HepG2 (cell line): Measurements from ENCODE around the gene DRC3. TPM values are rescaled to one million over a fixed set of nuclear protein-coding genes. Genes with fewer than 3 reads are reported as not detected.

Experiments used
- ATAC-seq: fragments of 200-7000 bp; cut with Tn5 transposase; 3 replicates; pipeline ENCODE4 v1.9.1; 2020; ENCODE audit warnings: mild to moderate bottlenecking, moderate library complexity
- BruUV-seq: library from RNA; stranded (reverse); fragments of 400-500 nt; replicated peaks from 2 replicates; lab custom pipeline; 2021; lab: Mats Ljungman, UMichigan
- CTCF ChIA-PET: fragments of 300-600 bp; formaldehyde crosslinking; extraction: SDS; loops from one replicate; lab custom pipeline; 2021; ENCODE audit warnings: low total read pairs, inconsistent platforms, low intra/inter-chr PET ratio; lab: Yijun Ruan, JAX
- POLR2A ChIA-PET: fragments of 350-600 bp; sonication (Branson Sonifier 250); formaldehyde crosslinking; loops from one replicate; lab custom pipeline; 2020; ENCODE audit warnings: antibody characterized with exemption, inconsistent platforms; lab: Yijun Ruan, JAX
- DNase-seq: peaks from one replicate; pipeline ENCODE4 v3.0.0-alpha.2; 2015; ENCODE audit warnings: low spot score
- FAIRE-seq: peaks from 3 replicates; lab custom pipeline; 2011; peaks lifted over from hg19 to GRCh38; lab: Jason Lieb, UNC
- H2AFZ ChIP-seq: one replicate; pipeline ENCODE4 v1.6.1; 2011; ENCODE audit warnings: low read length, inconsistent platforms
- H3K27ac ChIP-seq: fragments of 300-600 bp; 3 replicates; pipeline ENCODE4 v1.8.0; 2011; ENCODE audit warnings: mixed run types, mild to moderate bottlenecking, mixed read lengths, low read length, inconsistent platforms; ENCODE audit not compliant: insufficient read depth; ENCODE audit errors: extremely low read length
- H3K27me3 ChIP-seq, 2 experiments: fragments of 200-600 bp in 1 of 2; 2 replicates in 1 of 2; 3 replicates in 1 of 2; pipeline versions ENCODE4 v1.6.0 to v1.8.0; 2011; ENCODE audit warnings: low read length in 2 of 2, mild to moderate bottlenecking in 2 of 2, moderate library complexity in 2 of 2, inconsistent platforms in 1 of 2; ENCODE audit not compliant: insufficient read depth in 2 of 2, control insufficient read depth in 1 of 2
- H3K36me3 ChIP-seq, 2 experiments: fragments of 200-600 bp in 1 of 2; replicated peaks in 1 of 2; 2 replicates in 1 of 2; 3 replicates in 1 of 2; pipeline versions ENCODE4 v1.5.1 to v1.8.0; 2011; ENCODE audit warnings: low read length in 2 of 2, inconsistent platforms in 1 of 2; ENCODE audit not compliant: insufficient read depth in 2 of 2, control insufficient read depth in 1 of 2
- H3K4me1 ChIP-seq: 2 replicates; pipeline ENCODE4 v1.5.1; 2012; ENCODE audit warnings: low read length, inconsistent platforms; ENCODE audit not compliant: insufficient read depth
- H3K4me2 ChIP-seq: 2 replicates; pipeline ENCODE4 v1.6.0; 2011; ENCODE audit warnings: low read depth, low read length, inconsistent platforms
- H3K4me3 ChIP-seq, 3 experiments: fragments of 200-600 bp in 1 of 3; sonication (generic), shearing (Covaris generic) in 1 of 3; replicated peaks in 1 of 3; 2 replicates each; pipeline ENCODE4 v1.5.1; 2011 to 2016; ENCODE audit warnings: low read length in 3 of 3, inconsistent platforms in 2 of 3, low read depth in 2 of 3, mild to moderate bottlenecking in 2 of 3, control low read depth in 1 of 3, mixed read lengths in 1 of 3; ENCODE audit not compliant: insufficient read depth in 1 of 3
- H3K79me2 ChIP-seq: one replicate; pipeline ENCODE4 v1.6.1; 2011; ENCODE audit warnings: low read length, inconsistent platforms; ENCODE audit not compliant: insufficient read depth
- H3K9ac ChIP-seq: 2 replicates; pipeline ENCODE4 v1.6.0; 2011; ENCODE audit warnings: mild to moderate bottlenecking, low read depth, low read length, inconsistent platforms; ENCODE audit not compliant: insufficient read depth
- H3K9me3 ChIP-seq: 2 replicates; pipeline ENCODE4 v1.5.1; 2012; ENCODE audit warnings: mild to moderate bottlenecking, low read length
- H4K20me1 ChIP-seq: 2 replicates; pipeline ENCODE4 v1.6.0; 2011; ENCODE audit warnings: inconsistent platforms, mild to moderate bottlenecking, low read length, moderate library complexity; ENCODE audit not compliant: insufficient read depth
- AGO2 ChIP-seq: fragments of 200-400 bp; formaldehyde crosslinking; optimal IDR thresholded peaks from 2 replicates; pipeline ENCODE3; 2017; ENCODE audit warnings: mild to moderate bottlenecking, low read depth, low read length, moderate library complexity
- BORCS8-MEF2B ChIP-seq: sonication (generic); formaldehyde crosslinking; IDR thresholded peaks from 2 replicates; pipeline ENCODE4 v1.8.0; 2022; ENCODE audit warnings: mild to moderate bottlenecking, missing genetic modification reagents
- CBX1 ChIP-seq: IDR thresholded peaks from one replicate; pipeline ENCODE4 v1.6.1; 2016; ENCODE audit warnings: antibody characterized with exemption, low read depth
- CEBPZ ChIP-seq: IDR thresholded peaks from 2 replicates; pipeline ENCODE4 v1.6.1; 2012; ENCODE audit warnings: low read length, improper control_type of control experiment
- CERS6 ChIP-seq: sonication (generic); formaldehyde crosslinking; IDR thresholded peaks from 2 replicates; pipeline ENCODE4 v1.5.0; 2020; ENCODE audit warnings: missing genetic modification reagents
- FOXJ3 ChIP-seq: sonication (generic); formaldehyde crosslinking; IDR thresholded peaks from 2 replicates; pipeline ENCODE4 v1.4.0; 2020; ENCODE audit warnings: missing genetic modification reagents, mild to moderate bottlenecking, borderline replicate concordance
- HCFC1 ChIP-seq: fragments of 150-350 bp; IDR thresholded peaks from 2 replicates; pipeline ENCODE4 v1.6.1; 2014; ENCODE audit warnings: low read depth, low read length
- HOXD1 ChIP-seq: sonication (generic); formaldehyde crosslinking; IDR thresholded peaks from 2 replicates; pipeline ENCODE4 v1.5.0; 2020; ENCODE audit warnings: missing genetic modification reagents
- ISL2 ChIP-seq: sonication (generic); formaldehyde crosslinking; IDR thresholded peaks from 2 replicates; pipeline ENCODE4 v1.5.0; 2020; ENCODE audit warnings: missing genetic modification reagents
- KMT2A ChIP-seq: sonication (generic); formaldehyde crosslinking; IDR thresholded peaks from 2 replicates; pipeline ENCODE4 v1.4.0; 2020; ENCODE audit warnings: missing genetic modification reagents
- NR0B2 ChIP-seq: sonication (generic); formaldehyde crosslinking; IDR thresholded peaks from 2 replicates; pipeline ENCODE4 v1.4.0; 2020; ENCODE audit warnings: mild to moderate bottlenecking, missing genetic modification reagents
- NR1H2 ChIP-seq: sonication (generic); formaldehyde crosslinking; IDR thresholded peaks from 2 replicates; pipeline ENCODE4 v1.8.1; 2022; ENCODE audit warnings: low read depth, missing genetic modification reagents, borderline replicate concordance
- STAG1 ChIP-seq: sonication (generic); formaldehyde crosslinking; IDR thresholded peaks from 2 replicates; pipeline ENCODE4 v1.4.0; 2020; ENCODE audit warnings: missing genetic modification reagents
- TEAD2 ChIP-seq: sonication (generic); formaldehyde crosslinking; IDR thresholded peaks from 2 replicates; pipeline ENCODE4 v1.9.0; 2021; ENCODE audit warnings: missing genetic modification reagents
- ZNF121 ChIP-seq: sonication (generic); formaldehyde crosslinking; IDR thresholded peaks from 2 replicates; pipeline ENCODE4 v1.5.0; 2020; ENCODE audit warnings: mild to moderate bottlenecking, missing genetic modification reagents
- ZNF558 ChIP-seq: sonication (generic); formaldehyde crosslinking; IDR thresholded peaks from 2 replicates; pipeline ENCODE4 v1.9.0; 2022; ENCODE audit warnings: mild to moderate bottlenecking, missing genetic modification reagents, borderline replicate concordance
- ZNF770 ChIP-seq: sonication (generic); formaldehyde crosslinking; IDR thresholded peaks from 2 replicates; pipeline ENCODE4 v1.5.0; 2020; ENCODE audit warnings: mild to moderate bottlenecking, missing genetic modification reagents
- WGBS: methylation state at CpG from one replicate; pipeline ENCODE4 v1.1.6; 2017; ENCODE audit warnings: low lambda C conversion rate; 5-methylcytosine and 5-hydroxymethylcytosine counted together
- in situ Hi-C: cut with HindIII; loops from 2 replicates; pipeline ENCODE4 v1.10.0; 2017; ENCODE audit warnings: low pct_unique_long_range_greater_than_20kb; ENCODE audit not compliant: extremely low pct_ligation_motif_present
- intact Hi-C: fragments of 100-400 bp; cut with micrococcal nuclease; formaldehyde crosslinking; loops from one replicate; pipeline ENCODE4 v1.10.0; 2022; ENCODE audit not compliant: unreplicated experiment
- polyA plus RNA-seq, 8 experiments: library from polyadenylated mRNA; depleted of rRNA in 3 of 8; stranded (reverse) in 7 of 8; unstranded in 1 of 8; fragments of >200 nt; fragmentation: Illumina TruSeq in 4 of 8; extraction: Trizol in 4 of 8; gene quantifications; 2 replicates each; pipeline versions ENCODE4 v1.2.1 to v1.2.3, GENCODE V29; 2011 to 2016; ENCODE audit warnings: low read depth in 4 of 8, missing spikeins in 1 of 8, mixed read lengths in 1 of 8; ENCODE audit not compliant: insufficient read depth in 1 of 8
- total RNA-seq, 5 experiments: library from RNA; depleted of rRNA; stranded (reverse); fragments of >200 nt; fragmentation: Illumina TruSeq; extraction: Trizol; gene quantifications; 2 replicates each; pipeline ENCODE4 v1.2.3, GENCODE V29; 2016; ENCODE audit warnings: low read depth in 1 of 5

DRC3 gene
- total and polyA plus RNA-seq, 2 of the 13 experiments (the other 11 are each of a cell fraction or from before 2014, with no cell fraction given) = 0.53 to 0.87 TPM

- TF ChIP-seq TEAD2 (CRISPR knock-in tag) (no peak), ZNF121 (CRISPR knock-in tag) (no peak), NR0B2 (CRISPR knock-in tag) (no peak), FOXJ3 (CRISPR knock-in tag) (no peak)
These were observed 48.7 kb downstream of the DRC3 start (continued) for GRCh38 chr17:18021372-18021771.

GRCh38 chr17:18025241-18025944, 52.7 kb downstream of the DRC3 start:
- in situ Hi-C loops (loop anchor here (5.0 kb wide), 1 partner anchor 33 kb away; no protein-coding TSS in a partner anchor), intact Hi-C loops (no loop called here)
- H3K27ac ChIP-seq = no peak overlapping the region
- WGBS = 82% methylated on average over 5 of the region's 5 CpGs
- H3K4me2 ChIP-seq = no peak overlapping the region
- H3K27me3 ChIP-seq = no peaks in the 10 kb centered on the region
- no peaks in the 10 kb centered on the region for H3K4me1 ChIP-seq
- FAIRE-seq (no peak), DNase-seq (no peak), ATAC-seq (no peak)
- H3K36me3 ChIP-seq = peaks cover 14 to 26% of the 10 kb centered on the region in 2 experiments; a peak in 4 of 5 replicates
- no peaks in the 10 kb centered on the region for H3K9me3 ChIP-seq
- H3K79me2 ChIP-seq = no peaks in the 10 kb centered on the region
- H3K4me3 ChIP-seq = no peak overlapping the region
- BruUV-seq = no TSS peak
- no peaks in the 10 kb centered on the region for H4K20me1 ChIP-seq
- no peak overlapping the region for H3K9ac ChIP-seq
- CTCF ChIA-PET = no interaction called here
- H2AFZ ChIP-seq = no peak overlapping the region
- POLR2A ChIA-PET = no interaction called here
- TF ChIP-seq HCFC1 = no peak
- TF ChIP-seq AGO2 = no peak
- TF ChIP-seq ISL2 (CRISPR knock-in tag) = no peak
- no peak for TF ChIP-seq CEBPZ
- TF ChIP-seq ZNF770 (CRISPR knock-in tag) = no peak
- no peak for TF ChIP-seq STAG1
- no peak for TF ChIP-seq CBX1
- TF ChIP-seq CERS6 = no peak
- TF ChIP-seq BORCS8-MEF2B (CRISPR knock-in tag) = no peak
- TF ChIP-seq ZNF558 (CRISPR knock-in tag) = no peak
- TF ChIP-seq HOXD1 (CRISPR knock-in tag) = no peak
- TF ChIP-seq NR1H2 = no peak
- no peak for TF ChIP-seq KMT2A (CRISPR knock-in tag)
